Upper lobe of right lung (tissue), 1 donor: ENCODE data around the gene AK5. TPM values are rescaled to one million over a fixed set of nuclear protein-coding genes. Genes with fewer than 3 reads are reported as not detected.

Experiments used
- ATAC-seq: fragments of 200-7000 bp; cut with Tn5 transposase; one replicate; pipeline ENCODE4 v1.9.1; 2020; ENCODE audit warnings: mild to moderate bottlenecking, moderate library complexity
- DNase-seq: peaks from one replicate; pipeline ENCODE4 v3.0.0-alpha.2; 2020
- H3K27ac ChIP-seq: fragments of 200-600 bp; one replicate; pipeline ENCODE4 v1.8.0; 2022
- H3K27me3 ChIP-seq: fragments of 200-600 bp; one replicate; pipeline ENCODE4 v1.8.0; 2022; ENCODE audit warnings: mild to moderate bottlenecking
- H3K36me3 ChIP-seq: fragments of 200-600 bp; one replicate; pipeline ENCODE4 v1.8.0; 2022
- H3K4me1 ChIP-seq: fragments of 200-600 bp; one replicate; pipeline ENCODE4 v1.8.0; 2022
- H3K4me3 ChIP-seq: fragments of 200-600 bp; one replicate; pipeline ENCODE4 v1.8.0; 2022; ENCODE audit warnings: mild to moderate bottlenecking
- H3K9me3 ChIP-seq: fragments of 200-600 bp; one replicate; pipeline ENCODE4 v1.8.0; 2022
- CTCF ChIP-seq: fragments of 200-600 bp; IDR thresholded peaks from one replicate; pipeline ENCODE4 v1.8.0; 2022; ENCODE audit warnings: antibody characterized with exemption
- intact Hi-C: fragments of 100-400 bp; cut with DNase I; formaldehyde crosslinking; loops from one replicate; pipeline ENCODE4 v1.11.0; 2022
- long read RNA-seq: library from polyadenylated mRNA; unstranded; transcript quantifications from one replicate; pipeline ENCODE4 v2.0.0, GENCODE V29; 2021
- total RNA-seq: library from RNA; stranded (reverse); fragmentation: NEBNext Ultra II Directional; extraction: Animal tissue kit (Norgen Biotek cat#: 25700); gene quantifications from one replicate; pipeline ENCODE4 v1.2.1, GENCODE V29; 2021
- donor health status: DM: no; HTN: yes; CAD: no; lungs with severe emphysema.

AK5 gene, protein sequence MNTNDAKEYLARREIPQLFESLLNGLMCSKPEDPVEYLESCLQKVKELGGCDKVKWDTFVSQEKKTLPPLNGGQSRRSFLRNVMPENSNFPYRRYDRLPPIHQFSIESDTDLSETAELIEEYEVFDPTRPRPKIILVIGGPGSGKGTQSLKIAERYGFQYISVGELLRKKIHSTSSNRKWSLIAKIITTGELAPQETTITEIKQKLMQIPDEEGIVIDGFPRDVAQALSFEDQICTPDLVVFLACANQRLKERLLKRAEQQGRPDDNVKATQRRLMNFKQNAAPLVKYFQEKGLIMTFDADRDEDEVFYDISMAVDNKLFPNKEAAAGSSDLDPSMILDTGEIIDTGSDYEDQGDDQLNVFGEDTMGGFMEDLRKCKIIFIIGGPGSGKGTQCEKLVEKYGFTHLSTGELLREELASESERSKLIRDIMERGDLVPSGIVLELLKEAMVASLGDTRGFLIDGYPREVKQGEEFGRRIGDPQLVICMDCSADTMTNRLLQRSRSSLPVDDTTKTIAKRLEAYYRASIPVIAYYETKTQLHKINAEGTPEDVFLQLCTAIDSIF
- total RNA-seq = not detected
- long read RNA-seq = 0 reads

DNA sequence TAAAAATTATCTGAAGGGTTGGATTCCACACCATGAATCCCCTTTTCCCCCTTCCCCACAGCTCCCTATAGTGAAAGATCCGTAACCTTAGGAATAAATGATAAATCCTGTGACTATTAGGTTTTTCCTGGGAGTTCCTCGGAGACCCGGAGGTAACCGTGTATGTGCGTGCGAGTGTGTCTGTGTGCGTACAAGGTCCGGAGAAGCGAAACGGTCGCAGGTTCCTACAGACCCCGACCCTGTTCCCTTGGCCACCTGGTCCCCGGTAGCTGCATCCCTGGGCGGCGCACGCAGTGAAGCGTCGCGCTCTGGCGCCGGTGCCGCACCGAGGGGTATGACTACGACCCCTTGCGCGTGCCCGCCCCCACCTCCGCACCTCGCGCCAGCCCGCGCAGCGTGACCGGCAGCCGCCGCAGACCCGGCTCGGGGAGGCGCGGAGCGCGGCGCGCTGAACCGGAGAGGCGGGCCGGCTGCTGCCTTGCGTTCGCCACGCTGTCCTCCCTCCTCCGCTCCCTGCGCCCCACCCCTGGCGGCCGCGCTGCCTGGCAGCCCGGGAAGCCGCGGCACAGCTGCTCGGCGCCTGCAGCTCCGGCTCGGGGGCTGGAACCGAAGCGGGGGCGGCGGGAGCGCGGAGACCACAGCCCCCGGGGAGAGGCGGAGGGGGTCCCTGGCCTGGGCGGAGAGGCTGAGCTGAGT, at the start of gene AK5:
Gene AK5, plus strand, starts transcription at position 529 of the 696 bp plus-strand sequence. CDS start 295 bp downstream, outside the sequence.
- H3K9me3 ChIP-seq = no peaks in the 10 kb centered on the region
- no peak for TF ChIP-seq CTCF
- peaks cover 52% of the 10 kb centered on the region for H3K27me3 ChIP-seq
- H3K4me3 ChIP-seq = peak within 1 kb of the TSS; percentile 43
- H3K4me1 ChIP-seq = peaks cover 13% of the 10 kb centered on the region
- DNase-seq = peak; percentile 68
- no peak within 1 kb of the TSS for H3K27ac ChIP-seq
- H3K36me3 ChIP-seq = no peaks in the 10 kb centered on the region
- peak; percentile 82 for ATAC-seq
- intact Hi-C loops = no loop called here

- Histone ChIP-seq H3K27ac (no peak overlapping the region), H3K4me3 (no peak overlapping the region)
- intact Hi-C loops = no loop called here
Observed at GRCh38 chr1:77232829-77233228, 49.0 kb upstream of the AK5 start.

GRCh38 chr1:77234096-77234495, 47.7 kb upstream of the AK5 start:
- Histone ChIP-seq H3K9me3 (no peaks in the 10 kb centered on the region), H3K27ac (no peak overlapping the region), H3K4me1 (no peaks in the 10 kb centered on the region), H3K36me3 (no peaks in the 10 kb centered on the region), H3K27me3 (no peaks in the 10 kb centered on the region), H3K4me3 (no peak overlapping the region)
- DNase-seq (no peak), ATAC-seq (no peak)
- no peak for TF ChIP-seq CTCF
- intact Hi-C loops = no loop called here

More at GRCh38 chr1:77232829-77233228, 49.0 kb upstream of the AK5 start:
- Histone ChIP-seq H3K9me3 (no peaks in the 10 kb centered on the region), H3K27me3 (no peaks in the 10 kb centered on the region), H3K4me1 (no peaks in the 10 kb centered on the region), H3K36me3 (no peaks in the 10 kb centered on the region)
- no peak for TF ChIP-seq CTCF
- no peak for ATAC-seq
- DNase-seq = no peak

GRCh38 chr1:77234943-77235342, 46.9 kb upstream of the AK5 start:
- Histone ChIP-seq H3K4me3 (no peak overlapping the region), H3K27me3 (no peaks in the 10 kb centered on the region), H3K9me3 (no peaks in the 10 kb centered on the region), H3K27ac (no peak overlapping the region), H3K36me3 (no peaks in the 10 kb centered on the region), H3K4me1 (no peaks in the 10 kb centered on the region)
- no peak for DNase-seq
- no peak for TF ChIP-seq CTCF
- intact Hi-C loops = no loop called here
- ATAC-seq = no peak

GRCh38 chr1:77238462-77238861, 43.4 kb upstream of the AK5 start:
- DNase-seq (no peak), ATAC-seq (no peak)
- no peaks in the 10 kb centered on the region for H3K4me1 ChIP-seq

More at GRCh38 chr1:77238462-77238861, 43.4 kb upstream of the AK5 start:
- Histone ChIP-seq H3K4me3 (no peak overlapping the region), H3K27me3 (no peaks in the 10 kb centered on the region), H3K9me3 (no peaks in the 10 kb centered on the region), H3K27ac (no peak overlapping the region), H3K36me3 (no peaks in the 10 kb centered on the region)
- no peak for TF ChIP-seq CTCF
- intact Hi-C loops = no loop called here
